B cell (primary cell): ENCODE data around the gene FHIP1A. TPM values are rescaled to one million over a fixed set of nuclear protein-coding genes. Genes with fewer than 3 reads are reported as not detected.
A peak's percentile ranks its signal among the peaks of the same experiment; 100 is the strongest.

Experiments used
- ATAC-seq: fragments of 200-7000 bp; cut with Tn5 transposase; one replicate; pipeline ENCODE4 v1.10.0; 2021; ENCODE audit warnings: low read depth, mild to moderate bottlenecking, moderate number of reproducible peaks, moderate library complexity
- CTCF ChIA-PET: fragments of 350-600 bp; sonication (Branson Sonifier 250); formaldehyde crosslinking; loops from one replicate; lab custom pipeline; 2021; ENCODE audit warnings: antibody characterized with exemption, inconsistent platforms; lab: Charles Lee
- POLR2A ChIA-PET: fragments of 350-600 bp; sonication (Branson Sonifier 250); formaldehyde crosslinking; loops from one replicate; lab custom pipeline; 2021; ENCODE audit warnings: antibody characterized with exemption; lab: Charles Lee
- DNase-seq: peaks from one replicate; pipeline ENCODE4 v3.0.0; 2013
- H2AFZ ChIP-seq: 2 replicates; pipeline ENCODE4 v1.6.1; 2012; ENCODE audit warnings: mild to moderate bottlenecking, low read depth, low read length; ENCODE audit not compliant: insufficient read depth, poor library complexity, severe bottlenecking
- H3K27ac ChIP-seq, 2 donors: 1 replicate in 1 of 2; 2 replicates in 1 of 2; pipeline ENCODE4 v1.5.1; 2012 to 2013; ENCODE audit warnings: low read length in 2 of 2, mild to moderate bottlenecking in 2 of 2, moderate library complexity in 1 of 2
- H3K27me3 ChIP-seq, 4 experiments: fragments of 200-600 bp in 1 of 4; sonication (generic) in 1 of 4; replicated peaks in 1 of 4; 1 replicate in 2 of 4; 2 replicates in 2 of 4; pipeline versions ENCODE4 v1.6.1 to v1.7.0; 2013 to 2016; ENCODE audit warnings: low read length in 3 of 4, mild to moderate bottlenecking in 2 of 4, mixed read lengths in 1 of 4, moderate library complexity in 1 of 4; ENCODE audit not compliant: insufficient read depth in 4 of 4, control insufficient read depth in 3 of 4; ENCODE audit errors: control extremely low read depth in 1 of 4
- H3K36me3 ChIP-seq, 2 experiments: replicated peaks in 1 of 2; 1 replicate in 1 of 2; 2 replicates in 1 of 2; pipeline versions ENCODE4 v1.6.1 to v1.7.1; 2013; ENCODE audit warnings: low read length in 1 of 2; ENCODE audit not compliant: insufficient read depth in 2 of 2, control insufficient read depth in 1 of 2; ENCODE audit errors: control extremely low read depth in 1 of 2, extremely low read depth in 1 of 2
- H3K4me1 ChIP-seq, 2 donors: fragments of 200-600 bp in 1 of 2; sonication (generic) in 1 of 2; 1 replicate in 1 of 2; 2 replicates in 1 of 2; pipeline versions ENCODE4 v1.5.1 to v1.6.1; 2013 to 2017; ENCODE audit warnings: low read length in 2 of 2; ENCODE audit not compliant: control insufficient read depth in 2 of 2, insufficient read depth in 2 of 2
- H3K4me2 ChIP-seq: replicated peaks from 2 replicates; pipeline ENCODE3; 2012; ENCODE audit warnings: mild to moderate bottlenecking, low read depth, low read length; ENCODE audit not compliant: poor library complexity, severe bottlenecking
- H3K4me3 ChIP-seq, 5 experiments: fragments of 200-600 bp in 1 of 5; sonication (generic) in 1 of 5; 1 replicate in 3 of 5; 2 replicates in 2 of 5; pipeline versions ENCODE4 v1.5.1 to v1.7.0; 2011 to 2016; ENCODE audit warnings: low read length in 4 of 5, mild to moderate bottlenecking in 4 of 5, low read depth in 2 of 5, control low read depth in 1 of 5, moderate library complexity in 1 of 5; ENCODE audit not compliant: insufficient read depth in 1 of 5; ENCODE audit errors: control extremely low read depth in 1 of 5, extremely low read depth in 1 of 5
- H3K79me2 ChIP-seq: fragments of 200-600 bp; sonication (generic); one replicate; pipeline ENCODE4 v1.6.0; 2016; ENCODE audit warnings: low read length; ENCODE audit not compliant: control insufficient read depth, insufficient read depth
- H3K9ac ChIP-seq: fragments of 200-600 bp; sonication (generic); 2 replicates; pipeline ENCODE4 v1.6.1; 2017; ENCODE audit warnings: mild to moderate bottlenecking, low read length, moderate library complexity
- H3K9me3 ChIP-seq, 3 donors: one replicate each; pipeline versions ENCODE4 v1.6.1 to v1.7.1; 2013; ENCODE audit warnings: low read length in 2 of 3; ENCODE audit not compliant: control insufficient read depth in 2 of 3, insufficient read depth in 1 of 3; ENCODE audit errors: control extremely low read depth in 1 of 3
- H4K20me1 ChIP-seq: 2 replicates; pipeline ENCODE4 v1.6.0; 2012; ENCODE audit warnings: mild to moderate bottlenecking, low read length; ENCODE audit not compliant: insufficient read depth, control insufficient read depth, poor library complexity, severe bottlenecking
- H3K27ac Mint-ChIP-seq: one replicate; pipeline ENCODE4 v1.8.0; 2021; ENCODE audit warnings: mixed read lengths
- H3K27me3 Mint-ChIP-seq: one replicate; pipeline ENCODE4 v1.8.0; 2021; ENCODE audit warnings: mixed read lengths
- H3K4me1 Mint-ChIP-seq: one replicate; pipeline ENCODE4 v1.8.0; 2021; ENCODE audit warnings: mixed read lengths
- H3K4me3 Mint-ChIP-seq: one replicate; pipeline ENCODE4 v1.8.0; 2021; ENCODE audit warnings: mixed read lengths
- H3K9me3 Mint-ChIP-seq: one replicate; pipeline ENCODE4 v1.8.0; 2022; ENCODE audit warnings: mixed read lengths; ENCODE audit not compliant: insufficient read depth
- CTCF ChIP-seq: fragments of 200-600 bp; IDR thresholded peaks from one replicate; pipeline ENCODE4 v1.8.0; 2022; ENCODE audit warnings: antibody characterized with exemption, mild to moderate bottlenecking
- EZH2 ChIP-seq: IDR thresholded peaks from 2 replicates; pipeline ENCODE4 v1.6.1; 2012; ENCODE audit warnings: borderline replicate concordance, low read depth, mild to moderate bottlenecking, moderate library complexity, low read length; ENCODE audit not compliant: insufficient read depth, poor library complexity, severe bottlenecking
- WGBS: methylation state at CpG from one replicate; pipeline ENCODE4 v1.1.5; 2013; ENCODE audit warnings: missing lambda C conversion rate; ENCODE audit not compliant: insufficient coverage; 5-methylcytosine and 5-hydroxymethylcytosine counted together
- intact Hi-C: fragments of 100-400 bp; cut with micrococcal nuclease; formaldehyde crosslinking; loops from one replicate; pipeline ENCODE4 v1.10.0; 2022
- polyA minus RNA-seq: library from RNA; depleted of rRNA, polyadenylated mRNA; stranded (reverse); fragments of >200 nt; gene quantifications from 2 replicates; pipeline ENCODE4 v1.2.3, GENCODE V29; 2012
- polyA plus RNA-seq: library from polyadenylated mRNA; depleted of rRNA; stranded (reverse); fragments of >200 nt; gene quantifications from 2 replicates; pipeline ENCODE4 v1.2.3, GENCODE V29; 2012
- total RNA-seq, 2 donors: library from RNA; stranded (reverse); fragments of 120-200 nt in 1 of 2; gene quantifications; 1 replicate in 1 of 2; 2 replicates in 1 of 2; pipeline versions ENCODE4 v1.2.3 to v1.2.4, GENCODE V29; 2013 to 2022

The FHIP1A gene
- total RNA-seq (0.46 and 0.76 TPM in 2 replicates), polyA plus RNA-seq (0.03 and 0.04 TPM in 2 replicates), polyA minus RNA-seq (0.29 and 0.34 TPM in 2 replicates)
- total RNA-seq (2013) = 0.63 TPM

DNA sequence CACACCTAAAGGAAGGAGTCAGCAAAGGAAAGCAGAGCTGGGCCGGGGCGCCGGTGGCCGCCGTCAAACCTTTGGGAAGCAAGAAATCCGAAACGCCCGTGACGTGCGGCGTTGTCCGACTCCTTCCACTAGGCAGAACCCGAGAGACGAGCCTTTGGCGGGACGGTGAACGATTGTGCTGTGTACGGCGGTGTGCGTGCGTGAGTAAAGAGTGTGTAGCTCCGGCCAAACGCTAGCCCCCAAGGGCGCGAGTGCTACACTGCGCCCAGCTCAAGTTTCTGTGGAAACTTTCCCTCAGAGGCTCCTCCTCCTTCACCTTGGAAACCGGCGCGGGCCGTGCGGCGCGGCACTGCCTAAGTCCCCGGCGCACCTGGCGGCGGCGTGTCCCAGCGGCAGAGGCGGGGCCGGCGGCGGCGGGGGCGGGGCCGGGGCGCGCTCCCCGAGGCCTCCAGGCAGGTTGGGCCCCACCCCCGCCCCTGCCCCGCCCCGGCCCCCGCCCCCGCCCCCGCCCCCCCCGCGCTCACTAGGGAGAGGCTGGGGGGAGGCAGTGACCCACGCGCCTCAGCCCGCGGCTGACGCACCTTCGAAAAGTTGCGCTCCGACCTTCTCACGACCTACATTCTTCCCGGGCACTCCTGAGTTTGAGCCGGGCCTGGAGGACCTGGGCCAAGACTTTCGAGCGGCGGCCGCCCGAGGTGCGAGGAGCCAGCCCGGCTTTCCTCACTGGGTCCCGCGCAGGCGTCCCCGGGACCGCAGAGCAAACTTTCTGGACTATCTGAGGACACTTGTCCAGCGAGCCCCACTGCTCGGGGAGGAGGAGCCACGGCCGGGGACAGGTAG lies at the start of gene FHIP1A:
TSS of gene FHIP1A (plus strand) at position 547 of the 840 bp plus-strand sequence. CDS start 157,084 bp downstream, outside the sequence.
- DNase-seq (peak; percentile 78), ATAC-seq (peak; percentile 91)
- Mint-ChIP-seq H3K4me1 (peaks cover 22% of the 10 kb centered on the region), H3K9me3 (no peaks in the 10 kb centered on the region), H3K4me3 (peak within 1 kb of the TSS; percentile 93), H3K27me3 (peaks cover 42% of the 10 kb centered on the region), H3K27ac (peak within 1 kb of the TSS; percentile 32)
- Histone ChIP-seq H3K9me3 (peaks cover 0 to 9% (median 0%) of the 10 kb centered on the region in 3 donors), H3K79me2 (no peaks in the 10 kb centered on the region), H3K4me2 (peak within 1 kb of the TSS; percentile 88), H3K27ac (no peak within 1 kb of the TSS), H3K4me1 (peaks cover 19 to 22% of the 10 kb centered on the region in 2 donors), H2AFZ (peak within 1 kb of the TSS; percentile 81), H4K20me1 (no peaks in the 10 kb centered on the region), H3K36me3 (no peaks in the 10 kb centered on the region), H3K4me3 (peak within 1 kb of the TSS; percentile 46 to 76 (median 60)), H3K27me3 (peaks cover 0 to 21% (median 13%) of the 10 kb centered on the region in 4 experiments), H3K9ac (peak within 1 kb of the TSS; percentile 62)
- POLR2A ChIA-PET = interaction anchor here (0.5 kb wide), 1 partner anchor 1146 kb away, joined by 8 read pairs; no protein-coding TSS in a partner anchor
- under 1% methylated on average over 54 of the region's 84 CpGs for whole genome bisulfite sequencing
- intact Hi-C loops = no loop called here
- CTCF ChIA-PET = no interaction called here
- TF ChIP-seq CTCF (no peak), EZH2 (no peak)

DNA sequence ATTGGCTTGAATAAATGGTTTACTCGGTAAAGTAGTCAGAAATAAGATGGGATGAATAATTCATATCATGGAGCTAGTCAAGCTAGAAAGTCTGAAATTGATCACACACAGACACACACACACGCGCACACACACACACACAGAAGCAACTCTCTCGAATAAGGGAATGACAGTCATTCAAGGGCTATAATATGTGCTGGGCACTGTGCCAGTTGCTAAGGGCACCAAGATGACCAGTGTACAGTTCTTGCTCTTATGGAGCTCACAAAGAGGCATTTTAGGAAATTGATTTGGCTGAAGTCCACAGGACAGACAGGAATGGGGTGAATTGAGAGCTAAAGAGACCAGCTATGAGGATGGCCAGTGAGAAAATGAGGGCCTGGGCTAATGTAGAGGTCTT lies 49.4 kb upstream of the FHIP1A start:
- Histone ChIP-seq H4K20me1 (no peaks in the 10 kb centered on the region), H3K4me3 (no peak overlapping the region), H3K9me3 (no peaks in the 10 kb centered on the region), H3K4me2 (no peak overlapping the region), H3K36me3 (no peaks in the 10 kb centered on the region), H3K27me3 (peaks cover 0 to 2% (median 0%) of the 10 kb centered on the region in 4 experiments), H3K27ac (no peak overlapping the region), H2AFZ (no peak overlapping the region), H3K9ac (no peak overlapping the region), H3K79me2 (no peaks in the 10 kb centered on the region), H3K4me1 (no peaks in the 10 kb centered on the region)
- ChIA-PET CTCF (no interaction called here), POLR2A (no interaction called here)
- DNase-seq (no peak), ATAC-seq (no peak)
- no peak overlapping the region for H3K4me3 Mint-ChIP-seq
- peaks cover 17% of the 10 kb centered on the region for H3K27me3 Mint-ChIP-seq
- H3K4me1 Mint-ChIP-seq = no peaks in the 10 kb centered on the region
- intact Hi-C loops = no loop called here
- WGBS = 100% methylated on average over 2 of the region's 4 CpGs
- TF ChIP-seq EZH2 (no peak), CTCF (no peak)
- H3K27ac Mint-ChIP-seq = no peak overlapping the region
- no peaks in the 10 kb centered on the region for H3K9me3 Mint-ChIP-seq
